GM23338 (cell line): Measurements from ENCODE around the gene PTP4A2. TPM values are rescaled to one million over a fixed set of nuclear protein-coding genes. Genes with fewer than 3 reads are reported as not detected.

Experiments used
- ATAC-seq: fragments of 200-7000 bp; cut with Tn5 transposase; 3 replicates; pipeline ENCODE4 v1.9.1; 2020
- DNase-seq: peaks from one replicate; pipeline ENCODE4 v3.0.0-alpha.2; 2015; ENCODE audit warnings: low spot score
- H2AFZ ChIP-seq: fragments of 200-600 bp; sonication (generic); 2 replicates; pipeline ENCODE4 v1.8.0; 2016; ENCODE audit warnings: antibody characterized with exemption, mild to moderate bottlenecking, moderate library complexity
- H3F3A ChIP-seq: fragments of 200-600 bp; sonication (generic); replicated peaks from 2 replicates; pipeline ENCODE4 v1.8.0; 2017; ENCODE audit warnings: antibody characterized with exemption, mixed run types, low read depth
- H3K27ac ChIP-seq: fragments of 200-600 bp; sonication (generic); 2 replicates; pipeline ENCODE4 v1.6.1; 2016; ENCODE audit warnings: low read depth
- H3K27me3 ChIP-seq: fragments of 200-600 bp; sonication (generic); 2 replicates; pipeline ENCODE4 v1.8.0; 2016; ENCODE audit warnings: mild to moderate bottlenecking, mixed run types, moderate library complexity; ENCODE audit not compliant: insufficient read depth
- H3K36me3 ChIP-seq: fragments of 200-600 bp; sonication (generic); 2 replicates; pipeline ENCODE4 v1.8.0; 2016; ENCODE audit warnings: mild to moderate bottlenecking; ENCODE audit not compliant: insufficient read depth
- H3K4me1 ChIP-seq: fragments of 200-600 bp; sonication (generic); 2 replicates; pipeline ENCODE4 v1.8.0; 2016; ENCODE audit warnings: mild to moderate bottlenecking, moderate library complexity; ENCODE audit not compliant: insufficient read depth
- H3K4me2 ChIP-seq: fragments of 200-600 bp; sonication (generic); 2 replicates; pipeline ENCODE4 v1.7.1; 2017; ENCODE audit warnings: mixed run types
- H3K4me3 ChIP-seq: fragments of 200-600 bp; sonication (generic); 2 replicates; pipeline ENCODE4 v1.6.1; 2016; ENCODE audit warnings: mixed run types
- H3K79me2 ChIP-seq: fragments of 200-600 bp; sonication (generic); replicated peaks from 2 replicates; pipeline ENCODE4 v1.8.0; 2017; ENCODE audit warnings: mild to moderate bottlenecking; ENCODE audit not compliant: insufficient read depth
- H3K9me2 ChIP-seq: fragments of 200-600 bp; sonication (generic); 2 replicates; pipeline ENCODE4 v1.8.0; 2017; ENCODE audit not compliant: insufficient read depth
- H4K20me1 ChIP-seq: fragments of 200-600 bp; sonication (generic); replicated peaks from 2 replicates; pipeline ENCODE4 v1.8.0; 2017; ENCODE audit warnings: mild to moderate bottlenecking; ENCODE audit not compliant: insufficient read depth
- H3K27ac Mint-ChIP-seq: 2 replicates; pipeline ENCODE4 v1.8.0; 2020; ENCODE audit warnings: inconsistent platforms, mild to moderate bottlenecking, moderate library complexity, mixed read lengths
- H3K27me3 Mint-ChIP-seq: 3 replicates; pipeline ENCODE4 v1.8.0; 2022; ENCODE audit warnings: low read depth, mild to moderate bottlenecking, moderate library complexity, mixed read lengths, inconsistent platforms; ENCODE audit not compliant: insufficient read depth, poor library complexity
- H3K36me3 Mint-ChIP-seq: 3 replicates; pipeline ENCODE4 v1.8.0; 2021; ENCODE audit warnings: low read depth, mild to moderate bottlenecking, inconsistent platforms, moderate library complexity, mixed read lengths
- H3K4me1 Mint-ChIP-seq: 3 replicates; pipeline ENCODE4 v1.8.0; 2020; ENCODE audit warnings: mild to moderate bottlenecking, inconsistent platforms, mixed read lengths
- H3K4me3 Mint-ChIP-seq: 3 replicates; pipeline ENCODE4 v1.8.0; 2021; ENCODE audit warnings: moderate library complexity, mild to moderate bottlenecking, inconsistent platforms, mixed read lengths
- H3K9me3 Mint-ChIP-seq: 3 replicates; pipeline ENCODE4 v1.8.0; 2020; ENCODE audit warnings: moderate library complexity, mild to moderate bottlenecking, inconsistent platforms, mixed read lengths
- CREB1 ChIP-seq: fragments of 250-450 bp; sonication (Bioruptor Pico); IDR thresholded peaks from 2 replicates; pipeline ENCODE4 v1.5.0; 2020; ENCODE audit warnings: low read depth, mild to moderate bottlenecking, moderate library complexity
- CTCF ChIP-seq, 2 experiments: fragments of 200-600 bp in 1 of 2; sonication (generic) in 1 of 2; conservative IDR thresholded peaks; 2 replicates each; pipeline versions ENCODE4 v1.5.1 to v1.6.1; 2016 to 2017; ENCODE audit warnings: antibody characterized with exemption in 2 of 2, low read depth in 2 of 2, mild to moderate bottlenecking in 2 of 2, moderate library complexity in 1 of 2
- ETS1 ChIP-seq: IDR thresholded peaks from 2 replicates; pipeline ENCODE4 v1.6.1; 2016; ENCODE audit warnings: antibody characterized with exemption
- EZH2 ChIP-seq: fragments of 200-600 bp; sonication (generic); IDR thresholded peaks from one replicate; pipeline ENCODE4 v1.8.0; 2017; ENCODE audit warnings: antibody characterized with exemption, mild to moderate bottlenecking, low read depth; ENCODE audit not compliant: unreplicated experiment
- EZH2phosphoT487 ChIP-seq: fragments of 200-600 bp; sonication (generic); IDR thresholded peaks from one replicate; pipeline ENCODE4 v1.8.1; 2018; ENCODE audit warnings: antibody characterized with exemption; ENCODE audit not compliant: unreplicated experiment
- JUNB ChIP-seq: IDR thresholded peaks from one replicate; pipeline ENCODE4 v1.6.1; 2016; ENCODE audit warnings: antibody characterized with exemption; ENCODE audit not compliant: unreplicated experiment
- NANOG ChIP-seq: IDR thresholded peaks from 2 replicates; pipeline ENCODE4 v1.6.1; 2016; ENCODE audit warnings: antibody characterized with exemption, borderline replicate concordance
- POLR2AphosphoS5 ChIP-seq: IDR thresholded peaks from 2 replicates; pipeline ENCODE4 v1.6.1; 2016; ENCODE audit warnings: antibody characterized with exemption, low read depth
- REST ChIP-seq: IDR thresholded peaks from one replicate; pipeline ENCODE4 v1.6.1; 2018; ENCODE audit warnings: antibody characterized with exemption; ENCODE audit not compliant: unreplicated experiment
- STAT1 ChIP-seq: IDR thresholded peaks from one replicate; pipeline ENCODE4 v1.6.1; 2016; ENCODE audit warnings: antibody characterized with exemption; ENCODE audit not compliant: unreplicated experiment
- ZNF114 ChIP-seq: fragments of 250-450 bp; sonication (Bioruptor Pico); IDR thresholded peaks from 2 replicates; pipeline ENCODE4 v1.5.0; 2020; ENCODE audit warnings: mild to moderate bottlenecking, moderate library complexity
- ZNF331 ChIP-seq: fragments of 250-450 bp; sonication (Bioruptor Pico); IDR thresholded peaks from 2 replicates; pipeline ENCODE4 v1.5.0; 2020; ENCODE audit warnings: low read depth, mild to moderate bottlenecking, moderate library complexity
- ZNF462 ChIP-seq: fragments of 250-450 bp; sonication (Bioruptor Pico); IDR thresholded peaks from 2 replicates; pipeline ENCODE4 v1.5.0; 2020; ENCODE audit warnings: mild to moderate bottlenecking, moderate library complexity
- polyA plus RNA-seq: library from polyadenylated mRNA; unstranded; fragments of >200 nt; fragmentation: Nextera tagmentation; extraction: Ambion mirVana; gene quantifications from 2 replicates; pipeline ENCODE4 v1.2.1, GENCODE V29; 2016
- total RNA-seq: library from RNA; depleted of rRNA; stranded (reverse); fragments of >200 nt; shearing (Covaris generic); gene quantifications from 2 replicates; pipeline ENCODE4 v1.2.3, GENCODE V29; 2014

PTP4A2 gene
- total and polyA plus RNA-seq, 2 experiments from 2014 or later = 153 to 260 TPM

GRCh38 chr1:31888291-31888690 lies 49.9 kb downstream of the PTP4A2 start:
- no peaks in the 10 kb centered on the region for H4K20me1 ChIP-seq

More at GRCh38 chr1:31888291-31888690, 49.9 kb downstream of the PTP4A2 start:
- no peak overlapping the region for H3K4me3 Mint-ChIP-seq
- no peaks in the 10 kb centered on the region for H3F3A ChIP-seq
- no peak overlapping the region for H3K27ac ChIP-seq
- no peaks in the 10 kb centered on the region for H3K36me3 ChIP-seq
- no peak for DNase-seq
- peaks cover 5% of the 10 kb centered on the region; the same call in 1 of the 2 replicates for H3K4me1 ChIP-seq
- H3K79me2 ChIP-seq = no peaks in the 10 kb centered on the region
- no peak overlapping the region for H3K27ac Mint-ChIP-seq
- TF ChIP-seq ZNF462 (CRISPR knock-in tag) = no peak
- no peak for TF ChIP-seq EZH2phosphoT487
- no peak for TF ChIP-seq STAT1
- TF ChIP-seq JUNB = no peak
- no peak for TF ChIP-seq POLR2AphosphoS5
- TF ChIP-seq REST = no peak
- no peak for TF ChIP-seq EZH2
- TF ChIP-seq ZNF331 (CRISPR knock-in tag) = no peak
- TF ChIP-seq ETS1 = no peak
- no peak for TF ChIP-seq NANOG
- no peak for TF ChIP-seq CREB1
- no peak for TF ChIP-seq CTCF (conservative IDR thresholded peaks at IDR 0.05; ENCODE audit: low read depth in 2 of 2)
- TF ChIP-seq ZNF114 = no peak
- no peak overlapping the region for H2AFZ ChIP-seq
- no peak for ATAC-seq
- 0 out of 3 replicates have a peak, but pooled peaks cover 4% of the 10 kb centered on the region for H3K4me1 Mint-ChIP-seq
- no peak overlapping the region for H3K4me2 ChIP-seq
- H3K9me2 ChIP-seq = no peaks in the 10 kb centered on the region
- no peaks in the 10 kb centered on the region for H3K9me3 Mint-ChIP-seq
- H3K4me3 ChIP-seq = no peak overlapping the region
- H3K27me3 Mint-ChIP-seq = no peaks in the 10 kb centered on the region
- H3K36me3 Mint-ChIP-seq = no peaks in the 10 kb centered on the region
- H3K27me3 ChIP-seq = no peaks in the 10 kb centered on the region
